ENCODE results near the gene POLH. TPM values are rescaled to one million over a fixed set of nuclear protein-coding genes. Genes with fewer than 3 reads are reported as not detected.
"Not testable (repeated sequence)": the region's sequence is repeated elsewhere in the genome, so short reads cannot be mapped to it uniquely, and the experiment has no call there.

Gene POLH
- total and polyA plus RNA-seq, 5 donors from 2014 or later, result 10.4 to 14.7 (median 10.8) TPM

DNA sequence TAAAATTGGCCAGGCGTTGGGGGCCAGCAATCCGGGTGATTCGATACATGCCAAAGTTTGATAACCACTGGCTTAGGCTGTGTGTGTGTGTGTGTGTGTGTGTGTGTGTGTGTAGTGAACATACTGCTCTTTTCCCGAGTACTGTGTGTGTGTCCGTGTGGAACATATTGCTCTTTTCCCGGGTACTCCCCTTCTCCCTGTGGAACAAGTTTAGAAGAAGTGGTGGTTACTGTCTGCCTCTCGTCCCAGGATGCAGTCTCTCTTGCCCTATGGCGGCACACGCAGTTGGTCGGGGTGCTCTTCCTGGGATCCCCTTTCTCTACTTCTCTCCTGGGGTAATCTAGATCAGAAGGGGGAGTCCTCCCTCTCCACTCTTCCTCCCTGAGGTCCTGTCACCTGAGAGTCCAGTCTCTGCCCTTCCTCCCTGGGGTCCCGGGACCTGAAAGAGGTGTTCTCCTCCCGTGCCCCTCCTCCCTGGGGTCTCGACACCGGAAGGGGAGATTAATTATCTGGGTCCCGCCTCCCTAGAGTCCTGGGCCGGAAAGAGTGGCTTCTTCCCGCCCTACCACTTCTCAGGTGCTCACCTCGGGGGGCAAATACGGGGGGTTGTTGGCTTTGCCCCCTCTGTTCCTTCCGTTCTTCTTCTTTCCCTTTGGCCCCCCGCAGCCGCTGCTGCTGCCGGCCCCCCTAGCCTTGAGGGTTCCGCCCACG lies 52.6 kb downstream of the POLH start:
- Mint-ChIP-seq H3K9me3 (no peaks in the 10 kb centered on the region), H3K4me3 (peak overlapping the region; percentile 99 to 100 (median 100)), H3K36me3 (peaks cover 12% of the 10 kb centered on the region), H3K27ac (peak overlapping the region; percentile 93 to 98 (median 97)), H3K4me1 (peaks cover 15 to 42% (median 28%) of the 10 kb centered on the region in 4 donors), H3K27me3 (no peaks in the 10 kb centered on the region)
- Histone ChIP-seq H3K36me3 (ENCODE audit: control insufficient read depth, insufficient read depth, low read length) (peaks cover 29% of the 10 kb centered on the region), H3K4me3 (ENCODE audit: low read depth, low read length) (peak overlapping the region; percentile 89), H3K27ac (ENCODE audit: insufficient read depth, low read length, poor library complexity, severe bottlenecking) (peak overlapping the region; percentile 87), H3K4me1 (ENCODE audit: control insufficient read depth, insufficient read depth, low read length, poor library complexity, severe bottlenecking) (peaks cover 27% of the 10 kb centered on the region), H3K9me3 (ENCODE audit: control insufficient read depth in 2 of 2, low read length in 2 of 2) (no peaks in the 10 kb centered on the region), H3K27me3 (ENCODE audit: control insufficient read depth, insufficient read depth, low read length) (no peaks in the 10 kb centered on the region)
- peak; percentile 17 to 30 for ATAC-seq (ENCODE audit: low read depth in 2 of 2)
- DNase-seq, result peak; percentile 50 to 77 (median 56)

DNA sequence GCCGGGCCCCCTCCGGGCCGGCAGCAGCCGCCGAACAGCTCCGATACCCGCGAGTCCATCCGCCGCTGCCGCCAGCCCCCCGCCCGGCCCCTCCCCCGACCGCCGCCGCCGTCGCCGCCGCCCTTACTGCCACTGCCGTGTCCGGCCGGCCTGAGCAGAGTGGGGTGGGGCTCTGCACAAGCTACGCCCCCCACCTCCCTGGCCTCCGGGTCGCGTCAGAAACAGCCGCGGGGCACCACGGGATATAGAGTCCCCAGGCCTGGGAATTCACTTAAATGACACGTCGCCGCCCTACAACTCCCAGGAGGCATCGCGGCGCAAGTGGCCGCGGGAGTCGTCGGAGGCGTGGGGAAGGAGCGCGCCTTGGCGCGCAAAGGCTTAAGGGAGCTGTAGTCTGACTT lies 53.1 kb downstream of the POLH start, which contains the start of gene GTPBP2:
Gene GTPBP2 (minus strand): TSS at position 161 of the 401 bp plus-strand sequence. CDS start 102 bp downstream, at position 59.
- peak within 1 kb of the TSS; percentile 87 for H3K27ac ChIP-seq (ENCODE audit: insufficient read depth, low read length, poor library complexity, severe bottlenecking)
- H3K4me1 Mint-ChIP-seq, result peaks cover 15 to 42% (median 28%) of the 10 kb centered on the region in 4 donors

DNA sequence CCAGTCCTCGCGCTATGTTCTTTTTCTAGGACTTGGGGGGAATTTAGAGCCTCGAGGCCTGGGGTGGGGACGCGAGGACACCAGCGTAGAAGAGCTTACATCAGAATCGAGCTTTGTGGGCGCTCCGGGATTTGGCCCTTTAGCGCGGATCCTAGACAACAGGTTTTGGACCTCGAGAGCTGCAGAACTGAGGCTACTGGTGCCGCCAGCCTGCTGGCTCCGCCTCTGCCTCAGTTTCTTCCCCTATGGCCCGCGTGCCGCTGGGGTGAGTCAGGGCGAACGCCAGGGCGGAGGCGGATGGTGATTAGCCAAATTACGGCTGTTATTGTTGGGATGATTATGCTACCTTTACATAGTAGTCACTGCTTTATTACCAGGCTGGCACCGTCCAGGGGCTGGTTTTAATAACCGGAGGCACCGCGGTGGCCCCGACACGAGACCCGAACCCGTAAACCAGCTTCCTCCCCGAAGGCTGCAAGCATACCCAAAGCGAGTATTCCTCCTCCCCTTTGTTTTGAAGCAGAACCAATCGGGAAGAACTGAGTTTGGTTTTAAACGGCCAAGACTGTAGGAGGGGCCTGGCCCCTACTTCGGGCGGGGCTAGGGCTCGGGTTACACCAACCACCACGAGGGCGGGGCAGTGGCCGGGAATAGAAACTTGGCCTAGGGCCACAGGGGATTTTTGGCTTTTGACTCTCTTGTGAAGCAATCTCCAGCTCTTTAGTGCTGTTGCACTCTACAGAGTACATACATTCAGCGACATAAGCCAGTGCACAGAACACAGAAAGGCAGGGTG lies 53.7 kb downstream of the POLH start:
- Histone ChIP-seq H3K36me3 (ENCODE audit: control insufficient read depth, insufficient read depth, low read length) (peaks cover 17% of the 10 kb centered on the region), H3K4me3 (ENCODE audit: low read depth, low read length) (peak overlapping the region; percentile 83), H3K27ac (ENCODE audit: insufficient read depth, low read length, poor library complexity, severe bottlenecking) (peak overlapping the region; percentile 87), H3K9me3 (ENCODE audit: control insufficient read depth in 2 of 2, low read length in 2 of 2) (no peaks in the 10 kb centered on the region), H3K27me3 (ENCODE audit: control insufficient read depth, insufficient read depth, low read length) (no peaks in the 10 kb centered on the region), H3K4me1 (ENCODE audit: control insufficient read depth, insufficient read depth, low read length, poor library complexity, severe bottlenecking) (peaks cover 27% of the 10 kb centered on the region)
- H3K9me3 Mint-ChIP-seq, result no peaks in the 10 kb centered on the region
- H3K4me3 Mint-ChIP-seq, result peak overlapping the region; percentile 99 to 100 (median 100)
- ATAC-seq (ENCODE audit: low read depth in 2 of 2), result peak; percentile 49 to 65
- H3K27me3 Mint-ChIP-seq, result no peaks in the 10 kb centered on the region
- peak; percentile 77 to 93 (median 84) for DNase-seq
- H3K36me3 Mint-ChIP-seq, result peaks cover 7% of the 10 kb centered on the region
- H3K4me1 Mint-ChIP-seq, result peaks cover 15 to 45% (median 29%) of the 10 kb centered on the region in 4 donors
- H3K27ac Mint-ChIP-seq, result peak overlapping the region; percentile 84 to 98 (median 98)

More for the DNA sequence above, 53.1 kb downstream of the POLH start, which contains the start of gene GTPBP2:
- Histone ChIP-seq H3K36me3 (ENCODE audit: control insufficient read depth, insufficient read depth, low read length) (peaks cover 23% of the 10 kb centered on the region), H3K9me3 (ENCODE audit: control insufficient read depth in 2 of 2, low read length in 2 of 2) (no peaks in the 10 kb centered on the region), H3K4me3 (ENCODE audit: low read depth, low read length) (peak within 1 kb of the TSS; percentile 89), H3K27me3 (ENCODE audit: control insufficient read depth, insufficient read depth, low read length) (no peaks in the 10 kb centered on the region), H3K4me1 (ENCODE audit: control insufficient read depth, insufficient read depth, low read length, poor library complexity, severe bottlenecking) (peaks cover 27% of the 10 kb centered on the region)
- ATAC-seq (ENCODE audit: low read depth in 2 of 2), result peak; percentile 90 to 91
- Mint-ChIP-seq H3K36me3 (peaks cover 7% of the 10 kb centered on the region), H3K4me3 (peak within 1 kb of the TSS; percentile 99 to 100 (median 100)), H3K27me3 (no peaks in the 10 kb centered on the region), H3K27ac (peak within 1 kb of the TSS; percentile 93 to 98 (median 98)), H3K9me3 (no peaks in the 10 kb centered on the region)
- DNase-seq, result peak; percentile 93 to 99 (median 97)

DNA sequence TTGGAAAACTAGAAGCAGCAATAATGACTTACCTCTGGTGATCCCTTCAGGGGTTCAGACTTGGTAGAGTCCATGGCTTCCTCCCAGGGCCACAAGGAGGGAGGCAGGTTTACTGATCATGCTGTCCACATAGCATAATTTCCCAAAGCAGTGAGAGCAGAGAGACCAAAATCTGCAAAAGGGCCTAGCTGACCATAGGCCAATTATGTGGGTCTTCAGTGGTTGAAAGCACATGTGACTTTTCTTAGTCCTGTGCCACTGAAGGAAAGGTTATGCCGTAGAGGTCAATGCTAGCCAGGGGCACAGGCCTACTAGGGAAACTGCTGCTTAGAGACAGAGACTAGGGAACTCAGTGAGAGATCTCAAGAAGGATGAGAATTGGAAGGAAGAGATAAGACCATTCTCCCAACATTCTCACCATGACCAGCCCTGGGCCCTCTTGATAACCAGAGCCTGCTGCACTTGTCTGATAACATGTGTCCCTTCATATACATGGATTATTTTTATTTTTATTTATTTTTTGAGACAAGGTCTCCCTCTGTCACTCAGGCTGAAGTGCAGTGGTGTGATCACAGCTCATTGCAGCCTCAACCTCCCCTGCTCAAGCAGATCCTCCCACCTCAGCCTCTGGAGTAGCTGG lies 55.1 kb downstream of the POLH start:
- DNase-seq (no peak), ATAC-seq (ENCODE audit: low read depth in 2 of 2) (no peak)
- Histone ChIP-seq H3K4me3 (ENCODE audit: low read depth, low read length) (no peak overlapping the region), H3K9me3 (ENCODE audit: control insufficient read depth in 2 of 2, low read length in 2 of 2) (no peaks in the 10 kb centered on the region), H3K36me3 (ENCODE audit: control insufficient read depth, insufficient read depth, low read length) (peaks cover 4% of the 10 kb centered on the region), H3K27me3 (ENCODE audit: control insufficient read depth, insufficient read depth, low read length) (no peaks in the 10 kb centered on the region), H3K27ac (ENCODE audit: insufficient read depth, low read length, poor library complexity, severe bottlenecking) (no peak overlapping the region), H3K4me1 (ENCODE audit: control insufficient read depth, insufficient read depth, low read length, poor library complexity, severe bottlenecking) (peaks cover 37% of the 10 kb centered on the region)
- Mint-ChIP-seq H3K27ac (peak overlapping the region in 1 of 3 donors; percentile 71), H3K4me3 (peak overlapping the region in 3 of 4 donors; percentile 63 to 88 (median 73)), H3K4me1 (peaks cover 25 to 56% (median 41%) of the 10 kb centered on the region in 4 donors), H3K36me3 (no peaks in the 10 kb centered on the region), H3K9me3 (no peaks in the 10 kb centered on the region), H3K27me3 (no peaks in the 10 kb centered on the region)

DNA sequence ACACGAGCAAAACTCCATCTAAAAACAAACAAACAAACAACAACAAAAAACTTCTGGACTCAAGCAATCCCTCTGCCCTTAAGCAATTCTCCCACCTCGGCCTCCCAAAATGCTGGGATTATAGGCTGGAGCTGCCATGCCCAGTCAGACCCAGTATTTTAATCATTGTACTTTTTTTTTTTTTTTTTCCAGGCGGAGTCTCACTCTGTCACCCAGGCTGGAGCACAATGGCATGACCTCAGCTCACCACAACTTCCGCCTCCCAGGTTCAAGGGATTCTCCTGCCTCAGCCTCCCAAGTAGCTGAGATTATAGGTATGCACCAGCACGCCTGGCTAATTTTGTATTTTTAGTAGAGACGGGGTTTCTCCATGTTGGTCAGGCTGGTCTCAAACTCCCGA lies 57.0 kb downstream of the POLH start:
- H3K9me3 ChIP-seq (ENCODE audit: control insufficient read depth in 2 of 2, low read length in 2 of 2); H3K4me3 Mint-ChIP-seq; H3K9me3 Mint-ChIP-seq; H3K36me3 ChIP-seq (ENCODE audit: control insufficient read depth, insufficient read depth, low read length); H3K27ac ChIP-seq (ENCODE audit: insufficient read depth, low read length, poor library complexity, severe bottlenecking); H3K36me3 Mint-ChIP-seq; H3K27me3 Mint-ChIP-seq; DNase-seq; H3K27me3 ChIP-seq (ENCODE audit: control insufficient read depth, insufficient read depth, low read length); H3K27ac Mint-ChIP-seq; H3K4me3 ChIP-seq (ENCODE audit: low read depth, low read length); ATAC-seq (ENCODE audit: low read depth in 2 of 2): not testable (repeated sequence)
- peaks cover 46% of the 10 kb centered on the region for H3K4me1 ChIP-seq (ENCODE audit: control insufficient read depth, insufficient read depth, low read length, poor library complexity, severe bottlenecking)
- H3K4me1 Mint-ChIP-seq, result peaks cover 20 to 57% (median 35%) of the 10 kb centered on the region in 4 donors

DNA sequence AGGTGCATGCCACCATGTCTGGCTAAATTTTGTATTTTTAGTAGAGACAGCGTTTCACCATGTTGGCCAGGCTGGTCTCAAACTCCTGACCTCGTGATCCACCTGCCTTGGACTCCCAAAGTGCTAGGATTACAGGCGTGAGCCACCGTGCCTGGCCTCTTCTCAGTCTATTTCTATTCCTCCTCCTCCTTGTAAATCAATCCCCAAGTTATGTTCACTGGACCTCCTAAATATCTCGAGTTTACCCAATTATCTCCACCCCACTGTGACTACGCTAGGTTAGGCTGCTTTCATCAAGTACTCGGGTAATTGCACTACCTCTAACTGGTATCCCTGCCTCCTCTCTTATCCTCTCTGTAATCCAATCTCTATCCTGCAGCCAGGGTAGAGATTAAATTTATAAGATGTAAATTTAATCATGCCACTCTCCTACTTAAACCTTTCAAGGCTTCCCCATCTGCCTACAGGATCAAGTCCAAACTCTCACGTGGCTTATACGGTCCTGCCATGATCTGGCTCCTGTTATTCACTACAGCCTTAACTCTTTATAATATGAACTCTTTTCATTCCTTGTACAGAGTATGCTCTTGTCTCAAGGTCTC lies 58.8 kb downstream of the POLH start:
- DNase-seq, result no peak
- Mint-ChIP-seq H3K9me3 (no peaks in the 10 kb centered on the region), H3K36me3 (peaks cover 6% of the 10 kb centered on the region), H3K27ac (peak overlapping the region; percentile 93 to 98 (median 97)), H3K4me3 (peak overlapping the region; percentile 98 to 100 (median 98)), H3K27me3 (no peaks in the 10 kb centered on the region), H3K4me1 (peaks cover 20 to 62% (median 37%) of the 10 kb centered on the region in 4 donors)
- Histone ChIP-seq H3K27me3 (ENCODE audit: control insufficient read depth, insufficient read depth, low read length) (no peaks in the 10 kb centered on the region), H3K4me1 (ENCODE audit: control insufficient read depth, insufficient read depth, low read length, poor library complexity, severe bottlenecking) (peaks cover 53% of the 10 kb centered on the region), H3K9me3 (ENCODE audit: control insufficient read depth in 2 of 2, low read length in 2 of 2) (no peaks in the 10 kb centered on the region), H3K36me3 (ENCODE audit: control insufficient read depth, insufficient read depth, low read length) (peaks cover 9% of the 10 kb centered on the region), H3K4me3 (ENCODE audit: low read depth, low read length) (peak overlapping the region; percentile 92), H3K27ac (ENCODE audit: insufficient read depth, low read length, poor library complexity, severe bottlenecking) (peak overlapping the region; percentile 78)
- no peak for ATAC-seq (ENCODE audit: low read depth in 2 of 2)

Measured in CD4-positive, CD25-positive, alpha-beta regulatory T cell (primary cell).